Choroid plexus epithelial cell (primary cell): ENCODE measurements around the gene MCU.
"Not testable (repeated sequence)": the region's sequence is repeated elsewhere in the genome, so short reads cannot be mapped to it uniquely, and the experiment has no call there.

Experiments
- DNase-seq: peaks from one replicate; pipeline ENCODE4 v3.0.0-alpha.2; 2010; ENCODE audit warnings: low read depth
- H3K4me3 ChIP-seq: 2 replicates; pipeline ENCODE4 v1.5.1; 2011; ENCODE audit warnings: low read depth, mild to moderate bottlenecking, control low read depth, low read length, moderate library complexity
- TF ChIP-seq, protein P1 (sequence below): conservative IDR thresholded peaks from 2 replicates; pipeline ENCODE4 v1.5.1; 2011; ENCODE audit warnings: low read depth, mild to moderate bottlenecking, control low read depth, inconsistent platforms, low read length, moderate library complexity

The MCU gene, protein sequence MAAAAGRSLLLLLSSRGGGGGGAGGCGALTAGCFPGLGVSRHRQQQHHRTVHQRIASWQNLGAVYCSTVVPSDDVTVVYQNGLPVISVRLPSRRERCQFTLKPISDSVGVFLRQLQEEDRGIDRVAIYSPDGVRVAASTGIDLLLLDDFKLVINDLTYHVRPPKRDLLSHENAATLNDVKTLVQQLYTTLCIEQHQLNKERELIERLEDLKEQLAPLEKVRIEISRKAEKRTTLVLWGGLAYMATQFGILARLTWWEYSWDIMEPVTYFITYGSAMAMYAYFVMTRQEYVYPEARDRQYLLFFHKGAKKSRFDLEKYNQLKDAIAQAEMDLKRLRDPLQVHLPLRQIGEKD

DNA sequence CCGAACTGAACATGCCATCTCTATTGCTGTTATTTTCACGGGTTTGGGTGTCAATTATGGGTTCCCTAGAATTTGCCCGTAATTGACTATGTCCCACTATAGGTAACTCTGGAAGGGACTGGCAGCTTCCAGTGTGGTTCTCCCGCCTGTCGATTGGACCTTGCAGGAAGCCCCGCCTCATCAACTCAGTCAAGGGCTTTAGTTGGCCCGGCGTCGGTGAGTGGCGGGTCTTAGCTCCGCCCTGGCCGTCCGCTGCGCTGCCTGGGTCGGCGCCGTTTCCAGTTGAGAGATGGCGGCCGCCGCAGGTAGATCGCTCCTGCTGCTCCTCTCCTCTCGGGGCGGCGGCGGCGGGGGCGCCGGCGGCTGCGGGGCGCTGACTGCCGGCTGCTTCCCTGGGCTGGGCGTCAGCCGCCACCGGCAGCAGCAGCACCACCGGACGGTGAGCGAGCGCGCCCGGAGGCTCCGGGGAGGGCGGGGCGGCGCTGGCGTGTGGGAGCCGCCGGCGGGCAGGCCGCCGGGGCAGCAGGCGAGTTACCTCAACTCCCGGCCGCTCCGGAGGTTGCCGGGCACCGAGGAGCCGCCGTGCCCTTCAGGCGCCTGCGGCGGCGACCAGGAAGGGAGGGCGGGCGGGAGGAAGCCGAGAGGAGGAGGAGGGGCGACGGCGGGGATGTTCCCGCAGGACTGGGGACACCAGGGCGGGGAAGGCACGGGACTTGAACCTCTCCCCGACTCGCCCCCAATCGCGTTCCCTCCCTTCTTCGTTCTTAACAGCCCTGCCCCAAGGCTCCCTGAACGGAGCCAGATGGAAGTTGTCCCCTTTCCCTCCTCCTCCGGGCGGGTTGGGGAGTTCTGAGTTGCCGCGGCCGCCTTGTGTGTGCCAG lies at the start of gene MCU:
TSS of gene MCU (plus strand) at position 281 of the 881 bp plus-strand sequence. CDS start at position 290, 9 bp downstream.
- peak; percentile 96 for DNase-seq
- H3K4me3 ChIP-seq = peak within 1 kb of the TSS; percentile 84
- TF ChIP-seq, protein P1, sequence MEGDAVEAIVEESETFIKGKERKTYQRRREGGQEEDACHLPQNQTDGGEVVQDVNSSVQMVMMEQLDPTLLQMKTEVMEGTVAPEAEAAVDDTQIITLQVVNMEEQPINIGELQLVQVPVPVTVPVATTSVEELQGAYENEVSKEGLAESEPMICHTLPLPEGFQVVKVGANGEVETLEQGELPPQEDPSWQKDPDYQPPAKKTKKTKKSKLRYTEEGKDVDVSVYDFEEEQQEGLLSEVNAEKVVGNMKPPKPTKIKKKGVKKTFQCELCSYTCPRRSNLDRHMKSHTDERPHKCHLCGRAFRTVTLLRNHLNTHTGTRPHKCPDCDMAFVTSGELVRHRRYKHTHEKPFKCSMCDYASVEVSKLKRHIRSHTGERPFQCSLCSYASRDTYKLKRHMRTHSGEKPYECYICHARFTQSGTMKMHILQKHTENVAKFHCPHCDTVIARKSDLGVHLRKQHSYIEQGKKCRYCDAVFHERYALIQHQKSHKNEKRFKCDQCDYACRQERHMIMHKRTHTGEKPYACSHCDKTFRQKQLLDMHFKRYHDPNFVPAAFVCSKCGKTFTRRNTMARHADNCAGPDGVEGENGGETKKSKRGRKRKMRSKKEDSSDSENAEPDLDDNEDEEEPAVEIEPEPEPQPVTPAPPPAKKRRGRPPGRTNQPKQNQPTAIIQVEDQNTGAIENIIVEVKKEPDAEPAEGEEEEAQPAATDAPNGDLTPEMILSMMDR = no peak

DNA sequence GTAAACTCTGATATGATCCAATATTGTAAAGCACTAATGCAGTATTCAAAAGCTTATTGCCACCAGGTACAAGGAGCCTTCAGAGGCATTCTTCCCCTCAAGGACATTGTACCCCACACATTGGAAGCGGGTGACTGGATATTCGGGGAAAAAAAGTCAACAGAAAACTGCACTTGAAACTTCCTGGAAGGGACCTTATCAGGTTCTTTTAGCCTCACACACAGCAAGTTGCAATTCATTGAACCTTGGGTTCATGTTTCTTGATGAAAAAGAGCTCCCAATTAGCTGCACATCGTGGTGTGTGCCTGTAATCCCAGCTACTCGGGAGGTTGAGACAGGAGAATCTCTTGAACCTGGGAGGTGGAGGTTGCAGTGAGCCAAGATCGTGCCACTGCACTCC lies 49.6 kb upstream of the MCU start:
- no peak for DNase-seq
- TF ChIP-seq, protein P1 = no peak
- H3K4me3 ChIP-seq = no peak overlapping the region

DNA sequence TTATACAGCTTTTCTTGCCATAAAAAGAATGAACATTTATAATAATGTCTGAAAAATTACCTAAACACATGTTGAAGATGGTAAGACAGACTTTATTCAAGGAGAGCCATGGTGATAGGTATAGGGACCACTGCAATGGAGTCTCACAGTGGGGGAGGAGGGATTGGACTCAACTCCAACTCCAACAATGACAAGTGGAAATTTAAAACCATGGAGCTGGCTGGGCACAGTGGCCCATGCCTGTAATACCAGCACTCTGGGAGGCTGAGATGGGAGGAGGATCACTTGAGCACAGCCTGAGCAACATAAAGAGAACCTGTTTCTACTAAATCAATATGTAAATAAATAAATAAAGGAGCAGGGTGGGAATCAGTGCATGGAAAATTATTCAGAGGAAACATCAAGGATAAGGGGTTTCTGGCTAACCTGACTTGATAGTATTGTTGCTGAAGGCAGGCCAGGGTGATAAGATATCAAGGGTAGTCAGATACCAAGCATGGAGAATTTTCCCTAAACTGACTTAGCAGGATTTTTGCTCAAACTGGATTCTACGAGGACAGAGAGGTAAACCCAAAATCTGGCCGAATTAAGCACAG lies 46.6 kb upstream of the MCU start:
- TF ChIP-seq, protein P1 = no peak
- no peak for DNase-seq

DNA sequence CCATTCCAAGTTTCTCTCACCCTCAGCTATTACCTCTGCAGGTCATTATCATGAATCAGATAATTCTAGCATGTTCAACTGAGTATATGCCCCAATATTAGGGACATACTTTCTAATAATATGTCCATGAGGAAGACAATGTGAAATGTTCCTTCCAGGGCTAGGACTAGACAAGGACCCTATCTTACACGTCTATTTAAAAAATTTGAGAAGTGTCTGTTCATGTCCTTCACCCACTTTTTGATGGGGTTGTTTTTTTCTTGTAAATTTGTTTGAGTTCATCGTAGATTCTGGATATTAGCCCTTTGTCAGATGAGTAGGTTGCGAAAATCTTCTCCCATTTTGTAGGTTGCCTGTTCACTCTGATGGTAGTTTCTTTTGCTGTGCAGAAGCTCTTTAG lies 45.0 kb upstream of the MCU start:
- H3K4me3 ChIP-seq = not testable (repeated sequence)

More for the DNA sequence above, 46.6 kb upstream of the MCU start:
- H3K4me3 ChIP-seq = no peak overlapping the region

DNA sequence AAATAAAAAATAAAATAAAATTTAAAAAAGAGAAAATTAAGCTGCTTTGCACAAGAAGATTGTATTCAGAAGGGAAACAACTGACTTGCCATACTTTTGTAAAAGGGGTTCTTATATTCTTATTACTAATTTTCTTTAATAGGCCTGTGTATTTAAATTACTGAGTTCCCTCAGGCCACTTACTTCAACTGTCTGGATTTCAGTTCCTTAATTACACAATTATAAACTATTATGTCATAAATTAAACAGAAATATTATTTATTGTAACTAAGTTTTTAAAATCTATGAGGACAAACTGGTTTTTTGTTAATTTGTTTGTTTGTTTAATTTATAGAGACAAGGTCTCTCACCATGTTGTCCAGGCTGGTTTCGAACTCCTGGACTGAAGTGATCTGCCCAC lies 43.6 kb upstream of the MCU start:
- no peak overlapping the region for H3K4me3 ChIP-seq
- TF ChIP-seq, protein P1 = no peak
- no peak for DNase-seq

More for the DNA sequence above, 45.0 kb upstream of the MCU start:
- DNase-seq = not testable (repeated sequence)

DNA sequence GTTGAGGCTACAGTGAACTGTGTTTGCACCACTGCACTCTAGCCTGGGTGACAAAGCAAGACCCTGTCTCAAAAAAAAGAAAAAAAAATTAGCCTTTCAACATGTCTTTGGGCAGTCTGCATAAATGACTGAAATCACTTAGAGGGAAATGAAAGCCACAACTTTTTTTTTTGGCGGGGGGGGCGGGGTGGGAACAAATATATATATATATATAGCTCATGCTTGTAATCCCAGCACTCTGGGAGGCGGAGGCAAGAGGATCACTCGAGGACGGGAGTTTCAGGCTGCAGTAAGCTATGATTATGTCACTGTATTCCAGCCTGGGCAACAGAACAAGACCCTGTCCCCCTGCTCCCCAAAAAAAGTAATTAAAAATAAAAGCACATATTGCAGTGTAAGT lies 42.7 kb upstream of the MCU start:
- DNase-seq = no peak
- no peak overlapping the region for H3K4me3 ChIP-seq
- TF ChIP-seq, protein P1 = no peak

DNA sequence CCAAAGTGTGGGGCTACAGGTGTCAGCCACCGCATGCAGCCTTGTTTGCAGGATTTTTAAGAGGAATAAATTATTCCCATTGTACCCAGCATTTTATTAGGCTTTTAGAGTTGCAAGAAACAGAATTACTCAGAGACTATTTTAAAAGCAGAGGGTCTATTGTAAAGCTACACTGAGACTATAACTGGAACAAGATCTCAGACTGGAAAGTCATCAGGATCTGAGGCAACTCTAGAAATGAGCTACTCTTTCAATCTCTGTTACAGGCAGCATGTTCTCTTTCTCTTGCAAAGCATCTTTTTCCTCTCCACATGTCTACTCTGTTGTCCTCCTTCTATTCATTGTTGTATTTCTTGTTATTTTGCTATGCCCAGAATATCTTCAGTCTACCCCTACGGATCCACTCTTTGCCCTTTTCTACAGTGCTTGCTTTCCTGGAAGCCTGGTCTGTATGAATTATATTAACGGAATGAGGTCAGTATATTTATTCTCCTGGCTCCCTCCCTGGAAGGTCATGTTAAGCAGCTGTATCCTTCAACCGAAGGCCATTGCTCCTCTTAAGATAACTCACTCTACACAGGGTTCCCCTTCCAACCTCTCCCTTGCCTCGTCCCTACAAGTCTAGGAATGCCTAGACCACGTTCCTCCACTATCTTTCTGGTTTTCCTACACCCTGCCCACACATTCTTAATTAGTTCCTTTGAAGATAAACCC lies 38.4 kb upstream of the MCU start:
- DNase-seq = no peak
- H3K4me3 ChIP-seq = no peak overlapping the region
- TF ChIP-seq, protein P1 = no peak
